ENCODE measurements around the gene CHST11. TPM values are rescaled to one million over a fixed set of nuclear protein-coding genes. Genes with fewer than 3 reads are reported as not detected.

The CHST11 gene
- total and polyA plus RNA-seq, 3 donors from 2014 or later = 5.1 to 36.9 (median 23.9) TPM

GRCh38 chr12:104421343-104421742, 35.4 kb upstream of the CHST11 start:
- 78 to 93% methylated on average over 2 of the region's 2 CpGs for WGBS, 2 donors

GRCh38 chr12:104422441-104422840, 34.3 kb upstream of the CHST11 start:
- Histone ChIP-seq H3K9me3 (no peaks in the 10 kb centered on the region), H3K36me3 (ENCODE audit: low read depth, missing control alignments) (no peaks in the 10 kb centered on the region), H3K4me1 (no peaks in the 10 kb centered on the region), H3K27me3 (no peaks in the 10 kb centered on the region), H3K27ac (no peak overlapping the region), H3K4me3 (no peak overlapping the region)
- DNase-seq = no peak
- WGBS, 2 donors = 87 to 89% methylated on average over 1 of the region's 1 CpG
- TF ChIP-seq POLR2A (IDR thresholded peaks at IDR 0.05) = no peak
- TF ChIP-seq CTCF (IDR thresholded peaks at IDR 0.05) = no peak
- intact Hi-C loops (cut with DNase I; ENCODE audit: low total_unique reads) = no loop called here

More at GRCh38 chr12:104421343-104421742, 35.4 kb upstream of the CHST11 start:
- Histone ChIP-seq H3K27me3 (no peaks in the 10 kb centered on the region), H3K4me1 (no peaks in the 10 kb centered on the region), H3K36me3 (ENCODE audit: low read depth, missing control alignments) (no peaks in the 10 kb centered on the region), H3K27ac (no peak overlapping the region), H3K9me3 (no peaks in the 10 kb centered on the region), H3K4me3 (no peak overlapping the region)
- intact Hi-C loops (cut with DNase I; ENCODE audit: low total_unique reads) = no loop called here
- DNase-seq = no peak
- no peak for TF ChIP-seq CTCF (IDR thresholded peaks at IDR 0.05)
- TF ChIP-seq POLR2A (IDR thresholded peaks at IDR 0.05) = no peak

GRCh38 chr12:104423273-104423672, 33.5 kb upstream of the CHST11 start:
- H3K4me1 ChIP-seq = no peaks in the 10 kb centered on the region
- DNase-seq = no peak
- no peak overlapping the region for H3K27ac ChIP-seq
- H3K9me3 ChIP-seq = no peaks in the 10 kb centered on the region
- intact Hi-C loops (cut with DNase I; ENCODE audit: low total_unique reads) = no loop called here
- 89 to 91% methylated on average over 3 of the region's 3 CpGs for WGBS, 2 donors
- TF ChIP-seq CTCF (IDR thresholded peaks at IDR 0.05) (no peak), POLR2A (IDR thresholded peaks at IDR 0.05) (no peak)
- no peak overlapping the region for H3K4me3 ChIP-seq
- H3K36me3 ChIP-seq (ENCODE audit: low read depth, missing control alignments) = no peaks in the 10 kb centered on the region
- no peaks in the 10 kb centered on the region for H3K27me3 ChIP-seq

GRCh38 chr12:104423809-104424208, 32.9 kb upstream of the CHST11 start:
- Histone ChIP-seq H3K4me1 (no peaks in the 10 kb centered on the region), H3K9me3 (no peaks in the 10 kb centered on the region), H3K36me3 (ENCODE audit: low read depth, missing control alignments) (no peaks in the 10 kb centered on the region), H3K27me3 (no peaks in the 10 kb centered on the region), H3K27ac (no peak overlapping the region), H3K4me3 (no peak overlapping the region)
- WGBS, 2 donors = 83 to 95% methylated on average over 5 of the region's 5 CpGs
- no peak for DNase-seq
- no peak for TF ChIP-seq CTCF (IDR thresholded peaks at IDR 0.05)
- TF ChIP-seq POLR2A (IDR thresholded peaks at IDR 0.05) = no peak
- intact Hi-C loops (cut with DNase I; ENCODE audit: low total_unique reads) = no loop called here

GRCh38 chr12:104424955-104425354, 31.8 kb upstream of the CHST11 start:
- DNase-seq = no peak
- TF ChIP-seq POLR2A (IDR thresholded peaks at IDR 0.05) = no peak
- intact Hi-C loops (cut with DNase I; ENCODE audit: low total_unique reads) = no loop called here
- Histone ChIP-seq H3K4me1 (no peaks in the 10 kb centered on the region), H3K4me3 (no peak overlapping the region), H3K9me3 (no peaks in the 10 kb centered on the region), H3K27me3 (no peaks in the 10 kb centered on the region), H3K27ac (no peak overlapping the region), H3K36me3 (ENCODE audit: low read depth, missing control alignments) (no peaks in the 10 kb centered on the region)
- 83 to 91% methylated on average over 1 of the region's 1 CpG for WGBS, 2 donors
